Osteocyte (in vitro differentiated cells): ENCODE results near the gene PIGU. TPM values are rescaled to one million over a fixed set of nuclear protein-coding genes. Genes with fewer than 3 reads are reported as not detected.
A peak's percentile ranks its signal among the peaks of the same experiment; 100 is the strongest.

ENCODE experiments used
- DNase-seq: peaks from one replicate; pipeline ENCODE4 v3.0.0; 2021; ENCODE audit warnings: mixed read lengths; ENCODE audit not compliant: unreplicated experiment; ENCODE audit errors: extremely low spot score
- H3K27ac Mint-ChIP-seq: one replicate; pipeline ENCODE4 v1.8.0; 2021; ENCODE audit warnings: mild to moderate bottlenecking, mixed read lengths; ENCODE audit not compliant: unreplicated experiment
- H3K27me3 Mint-ChIP-seq: one replicate; pipeline ENCODE4 v1.8.0; 2021; ENCODE audit warnings: mixed read lengths; ENCODE audit not compliant: unreplicated experiment
- H3K36me3 Mint-ChIP-seq: one replicate; pipeline ENCODE4 v1.8.0; 2021; ENCODE audit warnings: mixed read lengths; ENCODE audit not compliant: unreplicated experiment
- H3K4me1 Mint-ChIP-seq: one replicate; pipeline ENCODE4 v1.8.0; 2021; ENCODE audit warnings: mixed read lengths; ENCODE audit not compliant: unreplicated experiment
- H3K4me3 Mint-ChIP-seq: one replicate; pipeline ENCODE4 v1.8.0; 2021; ENCODE audit warnings: mild to moderate bottlenecking, moderate library complexity, mixed read lengths; ENCODE audit not compliant: unreplicated experiment
- H3K9me3 Mint-ChIP-seq: one replicate; pipeline ENCODE4 v1.8.0; 2021; ENCODE audit warnings: mixed read lengths; ENCODE audit not compliant: unreplicated experiment
- CTCF ChIP-seq: fragments of 200-600 bp; sonication (generic); IDR thresholded peaks from 2 replicates; pipeline ENCODE4 v1.5.0; 2021; ENCODE audit warnings: antibody characterized with exemption, mild to moderate bottlenecking, moderate library complexity
- total RNA-seq: library from RNA; stranded (reverse); gene quantifications from 2 replicates; pipeline ENCODE4 v1.2.1, GENCODE V29; 2021

Gene PIGU
- total RNA-seq, 1 donor from 2014 or later: 15.5 TPM

GRCh38 chr20:34709831-34710567, 33.1 kb upstream of the PIGU start:
- DNase-seq: peak; percentile 87
- peak overlapping the region; percentile 82 for H3K4me3 Mint-ChIP-seq
- peak overlapping the region; percentile 86 for H3K27ac Mint-ChIP-seq
- peaks cover 46% of the 10 kb centered on the region for H3K4me1 Mint-ChIP-seq
- no peaks in the 10 kb centered on the region for H3K27me3 Mint-ChIP-seq
- no peaks in the 10 kb centered on the region for H3K9me3 Mint-ChIP-seq
- TF ChIP-seq CTCF: peak; percentile 57
- peaks cover 7% of the 10 kb centered on the region for H3K36me3 Mint-ChIP-seq

- no peak for TF ChIP-seq CTCF
- Mint-ChIP-seq H3K4me1 (peaks cover 51% of the 10 kb centered on the region), H3K27me3 (no peaks in the 10 kb centered on the region), H3K9me3 (no peaks in the 10 kb centered on the region), H3K36me3 (peaks cover 3% of the 10 kb centered on the region), H3K27ac (peak overlapping the region; percentile 86), H3K4me3 (peak overlapping the region; percentile 82)
- peak; percentile 92 for DNase-seq
These were observed 32.3 kb upstream of the PIGU start for GRCh38 chr20:34709044-34709830.

GRCh38 chr20:34708621-34709043, 31.7 kb upstream of the PIGU start:
- H3K4me3 Mint-ChIP-seq: peak overlapping the region; percentile 82
- peak; percentile 62 for TF ChIP-seq CTCF
- DNase-seq: no peak
- H3K27me3 Mint-ChIP-seq: no peaks in the 10 kb centered on the region
- H3K4me1 Mint-ChIP-seq: peaks cover 49% of the 10 kb centered on the region
- peak overlapping the region; percentile 75 for H3K27ac Mint-ChIP-seq
- H3K36me3 Mint-ChIP-seq: peaks cover 3% of the 10 kb centered on the region
- H3K9me3 Mint-ChIP-seq: no peaks in the 10 kb centered on the region

- no peak overlapping the region for H3K4me3 Mint-ChIP-seq
- H3K27ac Mint-ChIP-seq: peak overlapping the region; percentile 39
- no peak for TF ChIP-seq CTCF
- no peak for DNase-seq
- no peaks in the 10 kb centered on the region for H3K9me3 Mint-ChIP-seq
- no peaks in the 10 kb centered on the region for H3K27me3 Mint-ChIP-seq
- H3K36me3 Mint-ChIP-seq: no peaks in the 10 kb centered on the region
- H3K4me1 Mint-ChIP-seq: peaks cover 47% of the 10 kb centered on the region
These were observed 30.3 kb upstream of the PIGU start for GRCh38 chr20:34706912-34707784.
